T-cell (primary cell): Measurements from ENCODE around the gene PTPRM. TPM values are rescaled to one million over a fixed set of nuclear protein-coding genes. Genes with fewer than 3 reads are reported as not detected.

Source experiments
- ATAC-seq, 4 experiments: fragments of 200-7000 bp in 3 of 4; fragments of 150-1000 bp in 1 of 4; cut with Tn5 transposase; replicated peaks in 1 of 4; 1 replicate in 3 of 4; 2 replicates in 1 of 4; pipeline ENCODE4 v1.10.0; 2021; ENCODE audit warnings: moderate library complexity in 3 of 4, mild to moderate bottlenecking in 2 of 4, moderate number of reproducible peaks in 1 of 4
- CTCF ChIA-PET, 2 donors: fragments of 300-600 bp; sonication (Branson Sonifier 250); formaldehyde crosslinking; loops; one replicate each; lab custom pipeline; 2022; ENCODE audit warnings: antibody characterized with exemption in 2 of 2; lab: Charles Lee
- POLR2A ChIA-PET, 2 donors: fragments of 300-600 bp; sonication (Branson Sonifier 250); formaldehyde crosslinking; loops; one replicate each; lab custom pipeline; 2022; ENCODE audit warnings: antibody characterized with exemption in 2 of 2; lab: Charles Lee
- DNase-seq, 35 experiments: peaks; one replicate each; pipeline versions ENCODE4 v3.0.0 to v3.0.0-alpha.2; 2013 to 2023
- H3K27ac ChIP-seq: one replicate; pipeline ENCODE4 v1.5.1; 2013; ENCODE audit warnings: low read length
- H3K27me3 ChIP-seq, 2 experiments: replicated peaks in 1 of 2; 1 replicate in 1 of 2; 2 replicates in 1 of 2; pipeline versions ENCODE4 v1.6.1 to v1.7.0; 2013; ENCODE audit warnings: low read length in 1 of 2, mixed read lengths in 1 of 2; ENCODE audit not compliant: control insufficient read depth in 2 of 2, insufficient read depth in 2 of 2; ENCODE audit errors: extremely low read depth in 1 of 2
- H3K36me3 ChIP-seq, 2 donors: 1 replicate in 1 of 2; 2 replicates in 1 of 2; pipeline versions ENCODE4 v1.6.1 to v1.7.0; 2013; ENCODE audit warnings: low read length in 1 of 2; ENCODE audit not compliant: control insufficient read depth in 2 of 2, insufficient read depth in 1 of 2; ENCODE audit errors: extremely low read depth in 1 of 2
- H3K4me1 ChIP-seq, 2 experiments: 1 replicate in 1 of 2; 2 replicates in 1 of 2; pipeline versions ENCODE4 v1.6.1 to v1.7.0; 2013; ENCODE audit warnings: low read length in 2 of 2, mixed read lengths in 1 of 2; ENCODE audit not compliant: insufficient read depth in 2 of 2, control insufficient read depth in 1 of 2; ENCODE audit errors: extremely low read depth in 1 of 2
- H3K4me3 ChIP-seq, 2 donors: 1 replicate in 1 of 2; 2 replicates in 1 of 2; pipeline versions ENCODE4 v1.5.1 to v1.7.0; 2013; ENCODE audit warnings: mild to moderate bottlenecking in 2 of 2, low read length in 1 of 2, moderate library complexity in 1 of 2; ENCODE audit not compliant: control insufficient read depth in 1 of 2; ENCODE audit errors: extremely low read depth in 1 of 2
- H3K9me3 ChIP-seq: 2 replicates; pipeline ENCODE4 v1.7.0; 2013
- H3K27ac Mint-ChIP-seq, 2 donors: one replicate each; pipeline ENCODE4 v1.8.0; 2020 to 2021; ENCODE audit warnings: mild to moderate bottlenecking in 2 of 2, mixed read lengths in 2 of 2
- H3K27me3 Mint-ChIP-seq, 2 donors: one replicate each; pipeline ENCODE4 v1.8.0; 2021 to 2022; ENCODE audit warnings: mixed read lengths in 2 of 2
- H3K36me3 Mint-ChIP-seq: one replicate; pipeline ENCODE4 v1.8.0; 2021; ENCODE audit warnings: mixed read lengths
- H3K4me1 Mint-ChIP-seq, 3 donors: one replicate each; pipeline ENCODE4 v1.8.0; 2020 to 2022; ENCODE audit warnings: mixed read lengths in 3 of 3, mild to moderate bottlenecking in 1 of 3
- H3K4me3 Mint-ChIP-seq, 3 donors: one replicate each; pipeline ENCODE4 v1.8.0; 2020 to 2022; ENCODE audit warnings: mild to moderate bottlenecking in 3 of 3, mixed read lengths in 3 of 3, moderate library complexity in 3 of 3
- H3K9me3 Mint-ChIP-seq, 3 donors: one replicate each; pipeline ENCODE4 v1.8.0; 2020 to 2022; ENCODE audit warnings: mixed read lengths in 3 of 3
- WGBS: methylation state at CpG from one replicate; pipeline ENCODE4 v1.1.5; 2013; ENCODE audit warnings: missing lambda C conversion rate; ENCODE audit not compliant: insufficient coverage; 5-methylcytosine and 5-hydroxymethylcytosine counted together
- total RNA-seq, 35 experiments: library from RNA in 6 of 35; stranded (reverse) in 6 of 35; fragments of 120-200 nt in 1 of 35; gene quantifications; one replicate each; pipeline versions ENCODE4 v1.2.1 to v1.2.4 and lab custom pipeline; 2013 to 2026

PTPRM gene
- total RNA-seq, 5 donors from 2014 or later (not counting 1 experiment from before 2014, with no cell fraction given), result 4.1 to 47.4 (median 7.1) TPM

- POLR2A ChIA-PET, result no interaction called here
Measured at GRCh38 chr18:8286303-8286702, 719.2 kb downstream of the PTPRM start.

GRCh38 chr18:8287196-8287885 lies 720.2 kb downstream of the PTPRM start:
- H3K9me3 Mint-ChIP-seq, result no peaks in the 10 kb centered on the region
- no peaks in the 10 kb centered on the region for H3K27me3 Mint-ChIP-seq
- WGBS, result 78% methylated on average over 1 of the region's 2 CpGs
- H3K27ac ChIP-seq, result no peak overlapping the region
- H3K36me3 Mint-ChIP-seq, result no peaks in the 10 kb centered on the region
- ChIA-PET POLR2A (no interaction called here), CTCF (no interaction called here)
- no peaks in the 10 kb centered on the region for H3K36me3 ChIP-seq
- no peak overlapping the region for H3K4me3 Mint-ChIP-seq
- no peak for ATAC-seq
- H3K4me3 ChIP-seq, result no peak overlapping the region
- no peaks in the 10 kb centered on the region for H3K27me3 ChIP-seq
- H3K27ac Mint-ChIP-seq, result no peak overlapping the region
- H3K9me3 ChIP-seq, result no peaks in the 10 kb centered on the region
- no peaks in the 10 kb centered on the region for H3K4me1 Mint-ChIP-seq
- no peaks in the 10 kb centered on the region for H3K4me1 ChIP-seq
- no peak for DNase-seq

More at GRCh38 chr18:8286303-8286702, 719.2 kb downstream of the PTPRM start:
- Mint-ChIP-seq H3K4me3 (no peak overlapping the region), H3K4me1 (no peaks in the 10 kb centered on the region), H3K27ac (no peak overlapping the region), H3K27me3 (no peaks in the 10 kb centered on the region), H3K9me3 (no peaks in the 10 kb centered on the region), H3K36me3 (no peaks in the 10 kb centered on the region)
- DNase-seq (no peak), ATAC-seq (no peak)
- Histone ChIP-seq H3K9me3 (no peaks in the 10 kb centered on the region), H3K36me3 (no peaks in the 10 kb centered on the region), H3K27me3 (no peaks in the 10 kb centered on the region), H3K27ac (no peak overlapping the region), H3K4me3 (no peak overlapping the region), H3K4me1 (no peaks in the 10 kb centered on the region)
- WGBS, result no CpG with 5 or more reads among the region's 2 CpGs
- CTCF ChIA-PET, result no interaction called here

- no peaks in the 10 kb centered on the region for H3K36me3 Mint-ChIP-seq
- ATAC-seq, result no peak
- ChIA-PET POLR2A (no interaction called here), CTCF (no interaction called here)
- WGBS, result 90% methylated on average over 7 of the region's 8 CpGs
- Histone ChIP-seq H3K9me3 (no peaks in the 10 kb centered on the region), H3K36me3 (no peaks in the 10 kb centered on the region), H3K27me3 (no peaks in the 10 kb centered on the region), H3K27ac (no peak overlapping the region), H3K4me3 (no peak overlapping the region), H3K4me1 (no peaks in the 10 kb centered on the region)
- no peak for DNase-seq
- no peaks in the 10 kb centered on the region for H3K9me3 Mint-ChIP-seq
- H3K27me3 Mint-ChIP-seq, result no peaks in the 10 kb centered on the region
- no peak overlapping the region for H3K27ac Mint-ChIP-seq
- H3K4me1 Mint-ChIP-seq, result no peaks in the 10 kb centered on the region
- no peak overlapping the region for H3K4me3 Mint-ChIP-seq
Measured at GRCh38 chr18:8288472-8289195, 721.5 kb downstream of the PTPRM start.

GRCh38 chr18:8290435-8290834 lies 723.3 kb downstream of the PTPRM start:
- Mint-ChIP-seq H3K4me1 (no peaks in the 10 kb centered on the region), H3K27me3 (no peaks in the 10 kb centered on the region), H3K4me3 (no peak overlapping the region), H3K9me3 (no peaks in the 10 kb centered on the region), H3K27ac (no peak overlapping the region), H3K36me3 (no peaks in the 10 kb centered on the region)
- POLR2A ChIA-PET, result no interaction called here
- no peaks in the 10 kb centered on the region for H3K27me3 ChIP-seq
- H3K27ac ChIP-seq, result no peak overlapping the region
- no peaks in the 10 kb centered on the region for H3K4me1 ChIP-seq
- H3K36me3 ChIP-seq, result no peaks in the 10 kb centered on the region
- DNase-seq (no peak), ATAC-seq (no peak)
- no peaks in the 10 kb centered on the region for H3K9me3 ChIP-seq
- CTCF ChIA-PET, result no interaction called here
- H3K4me3 ChIP-seq, result no peak overlapping the region
- no CpG with 5 or more reads among the region's 3 CpGs for WGBS

GRCh38 chr18:8290913-8291312 lies 723.8 kb downstream of the PTPRM start:
- H3K27me3 ChIP-seq, result no peaks in the 10 kb centered on the region
- H3K27me3 Mint-ChIP-seq, result no peaks in the 10 kb centered on the region
- H3K36me3 Mint-ChIP-seq, result no peaks in the 10 kb centered on the region
- ChIA-PET POLR2A (no interaction called here), CTCF (no interaction called here)
- DNase-seq (no peak), ATAC-seq (no peak)
- no peaks in the 10 kb centered on the region for H3K36me3 ChIP-seq
- no peaks in the 10 kb centered on the region for H3K4me1 Mint-ChIP-seq
- H3K9me3 ChIP-seq, result no peaks in the 10 kb centered on the region
- H3K27ac ChIP-seq, result no peak overlapping the region
- WGBS, result no CpG with 5 or more reads among the region's 1 CpG
- H3K27ac Mint-ChIP-seq, result no peak overlapping the region
- H3K4me3 ChIP-seq, result no peak overlapping the region
- H3K4me3 Mint-ChIP-seq, result no peak overlapping the region
- H3K4me1 ChIP-seq, result no peaks in the 10 kb centered on the region
- no peaks in the 10 kb centered on the region for H3K9me3 Mint-ChIP-seq

GRCh38 chr18:8293184-8293583 lies 726.1 kb downstream of the PTPRM start:
- no peak for DNase-seq
- Histone ChIP-seq H3K27me3 (no peaks in the 10 kb centered on the region), H3K4me3 (no peak overlapping the region), H3K36me3 (no peaks in the 10 kb centered on the region), H3K9me3 (no peaks in the 10 kb centered on the region), H3K27ac (no peak overlapping the region), H3K4me1 (no peaks in the 10 kb centered on the region)
- Mint-ChIP-seq H3K27ac (no peak overlapping the region), H3K4me3 (no peak overlapping the region), H3K9me3 (no peaks in the 10 kb centered on the region), H3K4me1 (no peaks in the 10 kb centered on the region), H3K36me3 (no peaks in the 10 kb centered on the region), H3K27me3 (no peaks in the 10 kb centered on the region)
- ATAC-seq, result no peak
- ChIA-PET POLR2A (no interaction called here), CTCF (no interaction called here)
- WGBS, result no CpG with 5 or more reads among the region's 2 CpGs
